Putamen (tissue), 1 donor: Measurements from ENCODE around the gene ZFAND6.
A peak's percentile ranks its signal among the peaks of the same experiment; 100 is the strongest.
"Not testable (repeated sequence)": the region's sequence is repeated elsewhere in the genome, so short reads cannot be mapped to it uniquely, and the experiment has no call there.

Experiments
- DNase-seq: peaks from one replicate; pipeline ENCODE4 v3.0.0-alpha.2; 2016; ENCODE audit warnings: low spot score

Gene ZFAND6

GRCh38 chr15:80142646-80143045 is 83.2 kb downstream of the ZFAND6 start:
- DNase-seq: no peak

- DNase-seq: no peak
Observed at GRCh38 chr15:80151148-80151547, 91.7 kb downstream of the ZFAND6 start.

DNA sequence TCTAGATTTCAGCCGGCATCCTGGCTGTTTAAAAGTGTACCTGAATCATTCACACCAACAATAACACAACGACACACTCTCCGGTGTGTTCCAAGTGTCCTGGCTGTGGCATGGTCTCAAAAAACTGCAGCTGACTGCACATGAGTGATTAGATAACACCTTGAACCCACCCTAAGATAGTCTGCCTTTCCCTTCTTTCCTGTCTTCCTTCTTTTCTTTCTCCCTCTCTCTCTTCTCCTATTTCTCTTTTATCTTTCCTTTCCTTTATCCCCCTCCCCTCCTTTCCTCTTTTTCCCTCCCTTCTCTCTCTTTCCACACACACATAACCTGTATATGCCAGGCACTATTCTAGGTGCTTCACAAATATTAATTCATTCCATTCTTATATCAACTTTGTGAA is 92.1 kb downstream of the ZFAND6 start:
- no peak for DNase-seq

- DNase-seq: peak; percentile 75
Observed at GRCh38 chr15:80152180-80152895, 92.9 kb downstream of the ZFAND6 start.

DNA sequence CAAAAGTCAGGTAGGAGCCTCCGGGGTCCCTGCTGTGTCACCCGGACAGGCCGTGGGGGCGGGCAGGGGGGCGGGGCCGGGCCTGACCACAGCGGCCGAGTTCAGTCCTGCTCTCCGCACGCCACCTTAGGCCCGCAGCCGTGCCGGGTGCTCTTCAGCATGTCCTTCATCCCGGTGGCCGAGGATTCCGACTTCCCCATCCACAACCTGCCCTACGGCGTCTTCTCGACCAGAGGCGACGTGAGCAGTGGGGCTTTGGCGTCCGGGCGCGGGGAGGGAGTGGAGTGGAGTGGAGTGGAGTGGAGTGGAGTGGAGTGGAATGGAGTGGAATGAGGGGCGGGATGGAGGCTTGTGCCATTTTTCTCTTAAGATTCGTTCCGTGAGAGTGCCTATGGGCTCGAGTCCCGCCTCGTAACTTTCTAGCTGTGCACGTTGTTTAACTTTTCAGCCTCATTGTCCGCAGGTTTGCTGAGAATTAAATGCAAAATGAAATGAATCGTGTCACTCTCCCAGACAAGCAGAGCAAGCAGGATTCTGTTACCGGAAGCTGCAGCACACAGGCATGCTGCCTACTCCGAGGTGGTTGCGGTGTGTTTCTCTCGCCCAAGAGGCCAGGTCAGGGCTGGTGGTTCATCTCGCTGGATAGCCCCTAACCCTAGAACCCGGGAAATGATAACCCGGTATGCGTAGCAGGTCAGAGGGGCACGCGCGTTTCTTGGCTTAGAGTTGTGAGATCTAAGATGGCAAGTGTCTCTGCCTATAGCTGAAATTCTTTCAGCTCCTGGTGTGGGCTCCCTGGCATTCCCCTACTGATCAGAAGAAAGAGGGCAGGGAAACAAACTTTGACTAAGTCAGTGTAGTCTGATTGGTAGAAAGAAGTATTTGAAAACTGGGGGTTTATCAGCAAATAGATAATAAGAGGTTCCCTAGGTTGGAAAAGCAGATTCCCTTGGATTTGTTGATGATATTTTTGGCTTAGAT is 93.7 kb downstream of the ZFAND6 start, which contains the start of gene FAH:
TSS of gene FAH (plus strand) at position 104 of the 981 bp plus-strand sequence. CDS start at position 160, 56 bp downstream.
- peak; percentile 13 for DNase-seq

DNA sequence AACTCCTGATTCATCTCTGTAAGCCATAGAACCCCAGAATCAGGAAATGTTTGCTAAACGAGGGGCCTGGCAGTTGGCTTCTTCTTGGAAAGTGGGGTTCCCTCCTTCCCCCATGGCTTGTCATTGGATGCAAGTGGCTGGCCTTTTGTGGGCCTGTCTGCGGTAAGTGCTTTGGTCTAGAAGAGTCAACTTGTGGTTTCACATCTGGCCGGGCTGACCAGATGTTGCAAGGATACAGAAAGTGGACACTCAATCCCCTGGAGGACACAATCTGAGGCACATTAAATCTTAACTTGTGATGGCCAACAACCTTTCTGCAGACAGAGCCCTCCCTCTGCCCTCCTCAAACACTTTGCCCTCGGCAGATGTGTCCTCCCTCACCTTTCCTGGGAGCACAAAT is 94.4 kb downstream of the ZFAND6 start:
- DNase-seq: no peak

GRCh38 chr15:80154336-80154735 is 94.9 kb downstream of the ZFAND6 start:
- DNase-seq: peak; percentile 11

GRCh38 chr15:80155001-80155377 is 95.5 kb downstream of the ZFAND6 start:
- no peak for DNase-seq

DNA sequence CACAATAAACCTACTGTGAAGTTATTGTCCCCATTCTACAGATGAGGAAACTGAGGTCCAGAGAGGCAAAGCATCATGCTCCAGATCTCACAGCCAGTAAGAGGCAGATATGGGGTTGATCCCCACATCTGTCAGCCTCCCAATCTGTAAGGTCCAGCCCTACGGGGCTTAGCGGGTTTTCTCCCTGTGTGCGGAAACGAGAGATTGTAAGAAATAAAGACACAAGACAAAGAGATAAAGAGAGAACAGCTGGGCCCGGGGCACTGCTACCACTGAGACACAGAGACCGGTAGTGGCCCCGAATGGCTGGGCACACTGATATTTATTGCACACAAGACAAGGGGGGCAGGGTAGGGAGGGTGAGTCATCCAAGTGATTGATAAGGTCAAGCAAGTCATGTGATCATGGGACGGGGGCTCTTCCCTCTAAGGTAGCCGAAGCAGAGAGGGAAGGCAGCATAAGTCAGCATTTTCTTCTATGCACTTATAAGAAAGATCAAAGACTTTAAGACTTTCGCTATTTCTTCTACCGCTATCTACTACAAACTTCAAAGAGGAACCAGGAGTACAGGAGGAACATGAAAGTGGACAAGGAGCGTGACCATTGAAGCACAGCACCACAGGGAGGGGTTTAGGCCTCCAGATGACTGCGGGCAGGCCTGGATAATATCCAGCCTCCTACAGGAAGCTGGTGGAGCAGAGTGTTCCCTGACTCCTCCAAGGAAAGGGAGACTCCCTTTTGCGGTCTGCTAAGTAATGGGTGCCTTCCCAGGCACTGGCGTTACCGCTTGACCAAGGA is 96.1 kb downstream of the ZFAND6 start:
- not testable (repeated sequence) for DNase-seq

DNA sequence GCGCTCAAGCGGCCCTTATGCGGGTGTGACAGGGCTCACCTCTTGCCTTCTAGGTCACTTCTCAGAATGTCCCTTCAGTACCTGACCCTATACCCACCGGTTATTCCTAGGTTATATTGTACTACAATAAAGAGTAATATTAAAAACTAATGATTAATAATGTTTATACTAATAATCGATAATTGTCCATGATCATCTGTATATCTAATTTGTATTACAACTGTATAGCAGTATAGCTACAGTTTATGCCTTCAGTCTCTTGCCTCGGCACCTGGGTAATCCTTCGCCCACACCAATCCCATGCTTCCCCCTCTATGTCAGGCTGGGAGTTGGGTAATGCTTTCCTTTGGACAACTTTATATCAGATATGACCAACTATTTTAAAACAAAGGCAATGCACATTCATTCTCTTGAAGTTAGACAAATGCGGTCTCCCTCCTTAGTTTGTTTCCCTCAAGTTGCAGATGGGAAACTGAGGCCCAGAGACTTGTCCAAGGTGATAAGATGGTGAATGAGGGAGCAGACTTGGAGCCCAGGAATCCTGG is 96.8 kb downstream of the ZFAND6 start:
- no peak for DNase-seq

- DNase-seq: no peak
Observed at GRCh38 chr15:80157215-80157614, 97.7 kb downstream of the ZFAND6 start.

DNA sequence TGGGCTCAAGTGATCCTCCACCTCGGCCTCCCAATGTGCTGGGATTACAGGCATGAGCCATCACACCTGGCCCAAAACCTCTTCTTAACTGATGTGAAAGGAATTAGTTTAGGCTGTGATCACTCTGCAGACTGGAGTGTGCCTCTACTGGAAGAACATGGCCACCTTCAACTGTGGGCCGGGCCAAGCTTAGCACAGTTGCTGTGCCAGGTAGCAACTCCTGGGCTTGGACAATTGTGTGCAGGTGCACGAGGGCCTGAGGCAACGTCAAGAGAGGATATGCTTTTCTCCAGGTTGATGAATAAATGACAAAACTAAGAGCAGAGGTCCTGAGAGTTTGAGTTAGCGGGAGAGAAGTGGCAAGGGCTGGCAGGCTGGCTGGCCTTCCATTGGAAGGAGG is 99.8 kb downstream of the ZFAND6 start:
- no peak for DNase-seq

DNA sequence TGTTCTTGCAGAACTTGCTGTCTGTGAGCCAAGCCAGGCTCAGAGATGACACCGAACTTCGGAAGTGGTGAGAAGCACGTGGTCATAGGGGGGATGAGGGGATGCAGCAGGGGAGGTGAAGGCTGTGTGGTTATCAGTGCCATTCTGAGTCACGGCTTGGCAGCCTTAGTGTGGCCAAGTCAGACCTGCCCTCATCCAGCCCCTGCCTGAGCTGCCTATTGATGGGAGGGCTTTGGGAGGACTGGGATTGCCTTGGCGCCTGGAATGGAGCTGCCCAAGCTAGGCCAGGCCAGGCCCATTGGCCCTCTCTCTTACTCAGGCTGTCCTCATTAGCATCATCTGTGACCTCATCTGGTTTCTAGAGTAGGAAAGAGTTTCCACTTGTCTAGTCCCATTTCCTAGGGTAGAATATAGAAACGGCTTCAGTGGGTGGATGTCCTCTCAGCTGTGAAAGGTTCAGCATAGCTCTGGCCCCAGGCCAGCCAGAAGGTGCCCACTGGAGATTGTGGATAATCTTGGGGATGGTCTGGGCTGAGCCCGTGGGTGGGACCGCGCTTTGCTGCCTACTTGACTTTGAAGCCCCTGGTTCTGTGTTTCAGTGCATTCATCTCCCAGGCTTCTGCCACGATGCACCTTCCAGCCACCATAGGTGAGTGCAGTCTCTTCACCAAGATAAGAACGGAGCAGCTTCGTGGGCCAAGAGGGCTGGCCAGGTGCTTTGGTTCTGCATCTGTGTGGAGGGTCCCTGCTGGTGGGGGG is 100.5 kb downstream of the ZFAND6 start:
- DNase-seq: no peak

DNA sequence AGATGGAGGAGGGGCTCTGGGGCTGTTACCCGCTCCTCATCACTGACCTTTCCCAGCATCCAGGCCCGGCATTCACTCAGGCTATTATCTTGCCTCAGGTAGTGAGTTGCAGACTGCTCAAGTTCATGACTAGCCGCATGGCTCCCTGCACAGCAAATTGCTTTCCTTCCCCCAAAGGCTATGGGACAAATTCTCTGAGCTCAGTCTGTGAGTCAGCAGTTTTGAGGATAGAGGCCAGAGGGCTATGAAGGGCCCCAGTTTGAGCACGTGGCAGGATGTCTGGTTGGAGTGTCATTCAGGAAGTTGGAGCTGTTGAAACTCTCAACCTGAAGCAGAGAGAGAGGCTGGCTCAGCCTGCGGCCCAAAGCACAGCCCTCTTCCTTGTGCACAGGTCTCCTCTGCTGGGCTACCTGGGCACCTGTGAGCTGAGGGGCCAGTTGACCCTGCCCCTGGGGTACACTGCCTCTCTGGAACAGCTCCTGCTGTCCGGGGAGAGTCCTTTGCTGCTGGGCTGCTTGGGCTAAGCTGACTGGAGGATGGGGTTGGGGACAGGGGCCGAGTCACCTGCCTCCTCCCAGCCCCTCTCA is 101.2 kb downstream of the ZFAND6 start:
- peak; percentile 41 for DNase-seq

DNA sequence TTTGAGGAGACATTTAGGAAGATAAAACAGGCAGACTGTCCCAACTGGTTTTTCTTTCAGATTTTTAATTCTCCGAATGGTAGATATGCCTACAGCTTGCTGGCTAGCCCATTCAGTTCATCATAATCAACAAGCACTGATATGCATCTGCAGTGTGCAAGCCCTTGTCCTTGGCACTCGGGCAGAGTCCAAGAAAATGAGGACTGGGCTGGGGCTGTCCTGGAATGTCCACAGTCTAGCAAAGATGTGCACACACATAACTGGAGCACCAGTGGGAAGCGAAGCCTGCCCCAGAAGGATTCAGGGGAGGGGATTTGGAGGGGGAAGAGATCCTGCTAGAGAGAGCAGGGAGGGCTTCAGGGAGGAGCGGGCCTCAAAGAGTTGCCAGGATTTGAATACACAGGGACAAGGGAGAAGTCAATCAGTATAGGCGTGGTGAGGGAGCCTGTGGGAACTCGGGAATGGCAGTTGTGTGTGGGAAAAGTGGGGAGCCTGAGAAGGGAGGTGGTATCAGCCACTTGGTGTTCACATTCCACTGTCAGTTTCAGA is 102.1 kb downstream of the ZFAND6 start:
- DNase-seq: no peak

DNA sequence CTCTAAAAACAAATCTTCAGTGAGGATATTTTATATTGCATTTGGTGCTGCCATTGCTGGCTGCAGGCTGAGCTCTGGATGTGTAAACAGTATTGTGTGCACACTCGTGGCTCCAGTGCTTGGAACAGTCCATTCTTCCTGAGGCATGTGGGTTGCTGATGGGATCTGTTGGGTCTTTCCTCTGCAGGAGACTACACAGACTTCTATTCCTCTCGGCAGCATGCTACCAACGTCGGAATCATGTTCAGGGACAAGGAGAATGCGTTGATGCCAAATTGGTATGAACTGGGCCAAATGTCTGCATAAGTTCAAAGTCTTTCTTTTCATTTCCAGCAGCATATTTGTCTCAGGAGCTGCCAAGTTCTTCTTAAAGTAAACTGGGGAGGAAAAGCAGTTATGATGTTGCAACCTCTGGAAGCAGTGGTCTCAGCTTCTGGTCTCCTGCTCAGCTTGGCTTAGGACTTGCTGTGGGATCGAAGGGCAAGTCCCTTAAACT is 102.6 kb downstream of the ZFAND6 start:
- no peak for DNase-seq

DNA sequence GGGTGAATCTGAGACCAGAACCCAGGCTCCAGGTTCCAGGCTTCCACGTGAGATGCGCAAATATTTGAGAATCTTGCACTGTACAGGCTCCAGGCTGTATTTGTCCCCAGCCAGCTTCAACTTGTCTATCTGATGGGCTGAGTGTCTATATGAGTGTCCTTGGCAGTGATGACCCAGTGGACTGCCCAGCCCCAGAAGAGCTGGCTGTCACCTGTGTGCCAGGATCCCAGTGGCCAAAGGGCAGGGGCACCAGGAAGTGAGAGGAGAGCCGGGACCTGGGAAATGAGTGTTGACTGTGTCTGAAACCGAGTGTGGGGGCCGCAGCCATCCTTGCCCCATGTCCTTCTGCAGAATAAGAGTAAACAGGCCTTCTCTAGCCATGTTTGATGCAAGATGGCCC is 103.7 kb downstream of the ZFAND6 start:
- no peak for DNase-seq

DNA sequence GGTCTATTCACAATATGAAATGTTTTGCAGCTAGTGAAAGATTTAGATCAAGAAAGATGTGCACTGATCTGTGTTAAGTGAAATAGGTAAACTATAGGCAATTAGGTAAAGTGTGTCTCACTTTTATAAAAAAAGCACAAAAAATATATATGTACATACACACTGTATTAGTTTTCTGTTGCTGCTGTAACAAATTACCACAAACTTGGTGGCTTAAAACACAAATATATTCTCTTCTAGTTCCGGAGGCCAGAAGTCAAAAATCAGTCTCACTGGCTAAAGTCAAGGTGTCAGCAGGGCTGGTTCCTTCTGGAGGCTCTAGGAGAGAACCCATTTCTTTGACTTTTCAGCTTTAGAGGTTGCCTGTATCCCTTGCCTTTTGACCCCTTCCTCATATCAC is 104.4 kb downstream of the ZFAND6 start:
- no peak for DNase-seq

DNA sequence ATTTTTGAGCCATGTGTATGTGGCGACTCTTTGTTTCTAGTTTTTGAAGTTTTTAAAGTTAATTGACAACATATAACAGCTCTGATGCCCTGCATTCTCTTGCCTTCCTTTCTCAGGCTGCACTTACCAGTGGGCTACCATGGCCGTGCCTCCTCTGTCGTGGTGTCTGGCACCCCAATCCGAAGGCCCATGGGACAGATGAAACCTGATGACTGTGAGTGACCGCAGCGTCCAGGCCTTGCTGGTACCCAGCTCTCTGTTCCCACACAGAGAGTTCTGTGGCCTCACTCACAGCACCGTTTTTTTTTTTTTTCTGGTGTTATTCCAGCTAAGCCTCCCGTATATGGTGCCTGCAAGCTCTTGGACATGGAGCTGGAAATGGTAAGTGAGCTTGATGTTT is 108.5 kb downstream of the ZFAND6 start:
- no peak for DNase-seq

GRCh38 chr15:80168421-80168820 is 108.9 kb downstream of the ZFAND6 start:
- DNase-seq: no peak
